ENCODE data around the gene SGPP1.

DNA sequence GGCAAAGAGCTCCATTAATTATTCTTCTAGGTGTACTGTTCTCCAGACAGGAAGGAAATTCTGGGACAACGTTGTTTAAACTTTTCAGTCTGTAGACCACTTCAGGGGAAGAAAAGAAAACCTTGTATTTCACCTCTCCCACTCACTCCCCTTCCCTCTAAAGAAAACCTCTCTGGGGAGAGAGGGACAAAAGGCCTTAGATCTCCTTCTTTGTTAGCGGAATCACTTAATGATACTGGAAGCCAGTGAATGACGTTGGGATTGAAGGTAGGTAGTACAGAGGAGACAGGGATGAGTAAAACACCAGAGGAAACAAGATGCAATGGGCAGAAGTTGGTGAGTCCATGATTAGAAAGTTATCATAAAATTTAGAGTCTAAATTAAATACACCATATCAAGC lies 38.7 kb upstream of the SGPP1 start:
- TF ChIP-seq, protein P1, sequence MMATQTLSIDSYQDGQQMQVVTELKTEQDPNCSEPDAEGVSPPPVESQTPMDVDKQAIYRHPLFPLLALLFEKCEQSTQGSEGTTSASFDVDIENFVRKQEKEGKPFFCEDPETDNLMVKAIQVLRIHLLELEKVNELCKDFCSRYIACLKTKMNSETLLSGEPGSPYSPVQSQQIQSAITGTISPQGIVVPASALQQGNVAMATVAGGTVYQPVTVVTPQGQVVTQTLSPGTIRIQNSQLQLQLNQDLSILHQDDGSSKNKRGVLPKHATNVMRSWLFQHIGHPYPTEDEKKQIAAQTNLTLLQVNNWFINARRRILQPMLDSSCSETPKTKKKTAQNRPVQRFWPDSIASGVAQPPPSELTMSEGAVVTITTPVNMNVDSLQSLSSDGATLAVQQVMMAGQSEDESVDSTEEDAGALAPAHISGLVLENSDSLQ (IDR thresholded peaks at IDR 0.05), result no peak
- TF ChIP-seq FOXA1 (IDR thresholded peaks at IDR 0.05), result no peak
- no peak for TF ChIP-seq ELF4 (IDR thresholded peaks at IDR 0.05)
- TF ChIP-seq BHLHE40 (IDR thresholded peaks at IDR 0.05; ENCODE audit: borderline replicate concordance), result no peak
